H1 (cell line): ENCODE measurements around the gene SAMD14.

Experiments
- ASH2L ChIP-seq: fragments of 200-600, 300-600 bp; sonication (generic); IDR thresholded peaks from one replicate; pipeline ENCODE4 v1.7.1; 2017; ENCODE audit warnings: low read length
- BRCA1 ChIP-seq: IDR thresholded peaks from 2 replicates; pipeline ENCODE4 v1.6.1; 2012; ENCODE audit warnings: low read depth, low read length, improper control_type of control experiment
- CTCF ChIP-seq, 3 experiments: IDR thresholded peaks; 1 replicate in 2 of 3; 2 replicates in 1 of 3; pipeline versions ENCODE4 v1.5.1 to v1.6.1; 2011; ENCODE audit warnings: low read length in 3 of 3, mild to moderate bottlenecking in 3 of 3, inconsistent platforms in 2 of 3, low read depth in 1 of 3, moderate library complexity in 1 of 3; ENCODE audit not compliant: insufficient read depth in 1 of 3; ENCODE audit errors: control extremely low read depth in 1 of 3
- E2F6 ChIP-seq: IDR thresholded peaks from 2 replicates; pipeline ENCODE4 v1.6.1; 2012; ENCODE audit warnings: inconsistent platforms
- EZH2 ChIP-seq: fragments of 200-600 bp; sonication (generic); IDR thresholded peaks from 2 replicates; pipeline ENCODE4 v1.7.1; 2012; ENCODE audit warnings: low read depth, mild to moderate bottlenecking, moderate library complexity, low read length, inconsistent platforms; ENCODE audit not compliant: severe bottlenecking
- GABPA ChIP-seq: IDR thresholded peaks from 2 replicates; pipeline ENCODE4 v1.6.1; 2011; ENCODE audit warnings: mild to moderate bottlenecking, low read length, moderate library complexity, borderline replicate concordance; ENCODE audit not compliant: insufficient read depth
- HDAC2 ChIP-seq, 2 experiments: fragments of 300-600 bp in 1 of 2; sonication (generic) in 1 of 2; IDR thresholded peaks; 2 replicates each; pipeline ENCODE4 v1.6.1; 2011 to 2012; ENCODE audit warnings: low read depth in 2 of 2, low read length in 2 of 2, mild to moderate bottlenecking in 2 of 2, moderate library complexity in 2 of 2, borderline replicate concordance in 1 of 2, inconsistent platforms in 1 of 2
- JUN ChIP-seq: IDR thresholded peaks from 2 replicates; pipeline ENCODE4 v1.6.1; 2011; ENCODE audit warnings: low read depth, mild to moderate bottlenecking, improper control_type of control experiment, low read length
- POLR2A ChIP-seq, 2 experiments: IDR thresholded peaks; 1 replicate in 1 of 2; 2 replicates in 1 of 2; pipeline ENCODE4 v1.6.1; 2011; ENCODE audit warnings: low read depth in 2 of 2, low read length in 2 of 2, mild to moderate bottlenecking in 2 of 2; ENCODE audit errors: control extremely low read depth in 1 of 2
- POLR2AphosphoS5 ChIP-seq: IDR thresholded peaks from 2 replicates; pipeline ENCODE4 v1.6.1; 2011; ENCODE audit warnings: low read depth, low read length
- SUZ12 ChIP-seq: fragments of 200-600 bp; sonication (generic); IDR thresholded peaks from 2 replicates; pipeline ENCODE4 v1.6.1; 2012; ENCODE audit warnings: mild to moderate bottlenecking, inconsistent platforms, low read length, moderate library complexity, mixed read lengths
- TAF1 ChIP-seq: IDR thresholded peaks from 2 replicates; pipeline ENCODE4 v1.6.1; 2011; ENCODE audit warnings: mild to moderate bottlenecking, low read depth, low read length

- TF ChIP-seq CTCF (IDR thresholded peaks at IDR 0.05; ENCODE audit: control extremely low read depth in 1 of 3, insufficient read depth in 1 of 3, low read depth in 1 of 3, low read length in 3 of 3) (no peak), POLR2A (IDR thresholded peaks at IDR 0.05; ENCODE audit: control extremely low read depth in 1 of 2, low read depth in 2 of 2, low read length in 2 of 2) (no peak), GABPA (no peak), HDAC2 (IDR thresholded peaks at IDR 0.05; ENCODE audit: borderline replicate concordance in 1 of 2, low read depth in 2 of 2, low read length in 2 of 2) (no peak), BRCA1 (no peak), EZH2 (no peak), SUZ12 (no peak), JUN (no peak), TAF1 (no peak), ASH2L (no peak), POLR2AphosphoS5 (no peak), E2F6 (no peak)
Observed at GRCh38 chr17:50163843-50164696, 34.1 kb upstream of the SAMD14 start.
